Panc1 (cell line): ENCODE measurements around the gene PPP1R3F. TPM values are rescaled to one million over a fixed set of nuclear protein-coding genes. Genes with fewer than 3 reads are reported as not detected.

Source experiments
- ATAC-seq: fragments of 200-7000 bp; cut with Tn5 transposase; 2 replicates; pipeline ENCODE4 v1.9.1; 2020; ENCODE audit warnings: mild to moderate bottlenecking, moderate library complexity
- BruUV-seq: library from RNA; stranded (reverse); fragments of 400-500 nt; replicated peaks from 2 replicates; lab custom pipeline; 2021; lab: Mats Ljungman, UMichigan
- CTCF ChIA-PET: fragments of 300-600 bp; sonication (Branson Sonifier 250); formaldehyde crosslinking; loops from one replicate; lab custom pipeline; 2022; ENCODE audit warnings: antibody characterized with exemption; lab: Charles Lee
- POLR2A ChIA-PET: fragments of 300-600 bp; sonication (Branson Sonifier 250); formaldehyde crosslinking; loops from one replicate; lab custom pipeline; 2022; ENCODE audit warnings: antibody characterized with exemption; lab: Charles Lee
- DNase-seq: peaks from one replicate; pipeline ENCODE4 v3.0.0-alpha.2; 2010; ENCODE audit warnings: low read depth, low spot score
- H3K27ac ChIP-seq: 2 replicates; pipeline ENCODE4 v1.5.1; 2011; ENCODE audit warnings: mild to moderate bottlenecking, low read length, inconsistent platforms
- H3K27me3 ChIP-seq: fragments of 200-500 bp; sonication (Bioruptor generic); 2 replicates; pipeline ENCODE4 v1.6.0; 2014; ENCODE audit warnings: low read length, inconsistent platforms; ENCODE audit not compliant: control insufficient read depth, insufficient read depth
- H3K36me3 ChIP-seq: fragments of 200-500 bp; sonication (Bioruptor generic); 2 replicates; pipeline ENCODE4 v1.5.1; 2014; ENCODE audit warnings: inconsistent platforms, mild to moderate bottlenecking, low read length, moderate library complexity; ENCODE audit not compliant: control insufficient read depth, insufficient read depth
- H3K4me1 ChIP-seq: 2 replicates; pipeline ENCODE4 v1.5.1; 2011; ENCODE audit warnings: inconsistent platforms, mild to moderate bottlenecking, low read length, moderate library complexity; ENCODE audit not compliant: control insufficient read depth, insufficient read depth
- H3K4me3 ChIP-seq, 2 experiments: 2 replicates each; pipeline ENCODE4 v1.5.1; 2011 to 2012; ENCODE audit warnings: low read depth in 2 of 2, low read length in 2 of 2, mild to moderate bottlenecking in 2 of 2, inconsistent platforms in 1 of 2, moderate library complexity in 1 of 2
- H3K9me3 ChIP-seq: fragments of 200-500 bp; sonication (Bioruptor generic); 2 replicates; pipeline ENCODE4 v1.5.1; 2014; ENCODE audit warnings: low read depth, mild to moderate bottlenecking, inconsistent platforms, low read length, moderate library complexity; ENCODE audit not compliant: control insufficient read depth, insufficient read depth
- CTCF ChIP-seq: fragments of 450-650 bp; IDR thresholded peaks from 2 replicates; pipeline ENCODE4 v1.5.1; 2017; ENCODE audit warnings: mild to moderate bottlenecking
- POLR2AphosphoS5 ChIP-seq: IDR thresholded peaks from 2 replicates; pipeline ENCODE4 v1.6.1; 2012; ENCODE audit warnings: mild to moderate bottlenecking, low read depth, low read length, moderate library complexity
- REST ChIP-seq, 2 experiments: IDR thresholded peaks; 2 replicates each; pipeline ENCODE4 v1.6.1; 2011 to 2012; ENCODE audit warnings: low read depth in 2 of 2, control low read depth in 1 of 2, low read length in 1 of 2, mild to moderate bottlenecking in 1 of 2, moderate library complexity in 1 of 2; ENCODE audit not compliant: insufficient read depth in 1 of 2
- SIN3A ChIP-seq: IDR thresholded peaks from 2 replicates; pipeline ENCODE4 v1.6.1; 2012; ENCODE audit warnings: low read depth, mild to moderate bottlenecking, low read length, moderate library complexity, borderline replicate concordance; ENCODE audit not compliant: insufficient read depth
- TCF7L2 ChIP-seq: IDR thresholded peaks from 2 replicates; pipeline ENCODE4 v1.6.1; 2011; ENCODE audit warnings: mild to moderate bottlenecking, low read depth, low read length, inconsistent platforms
- in situ Hi-C: cut with HindIII; loops from 2 replicates; pipeline ENCODE4 v1.10.0; 2016; ENCODE audit warnings: low sequenced_read_pairs, low pct_unique_long_range_greater_than_20kb
- intact Hi-C: fragments of 100-400 bp; cut with micrococcal nuclease; formaldehyde crosslinking; loops from one replicate; pipeline ENCODE4 v1.10.0; 2022; ENCODE audit not compliant: unreplicated experiment
- total RNA-seq: library from RNA; stranded (reverse); gene quantifications from one replicate; pipeline ENCODE4 v1.2.1, GENCODE V29; 2021; ENCODE audit not compliant: unreplicated experiment

Gene PPP1R3F
- total RNA-seq, 1 experiment from 2014 or later, result 8.3 TPM

GRCh38 chrX:49220100-49220499, 49.5 kb upstream of the PPP1R3F start (continued):
- no peak for TF ChIP-seq SIN3A

- Histone ChIP-seq H3K27me3 (no peaks in the 10 kb centered on the region), H3K4me3 (no peak overlapping the region), H3K36me3 (no peaks in the 10 kb centered on the region), H3K4me1 (no peaks in the 10 kb centered on the region), H3K9me3 (no peaks in the 10 kb centered on the region), H3K27ac (no peak overlapping the region)
- in situ Hi-C loops, result no loop called here
- TF ChIP-seq REST (IDR thresholded peaks at IDR 0.05; ENCODE audit: insufficient read depth in 1 of 2, low read depth in 2 of 2, low read length in 1 of 2) (no peak), CTCF (no peak), POLR2AphosphoS5 (no peak), SIN3A (no peak), TCF7L2 (no peak)
- CTCF ChIA-PET, result no interaction called here
- no TSS peak for BruUV-seq
- POLR2A ChIA-PET, result interaction anchor here (0.6 kb wide), 1 partner anchor 115 kb away, joined by 3 read pairs; no protein-coding TSS in a partner anchor
- intact Hi-C loops, result no loop called here
- no peak for ATAC-seq
- DNase-seq, result no peak
Measured at GRCh38 chrX:49221868-49222267, 47.7 kb upstream of the PPP1R3F start.

GRCh38 chrX:49225858-49226257, 43.7 kb upstream of the PPP1R3F start:
- H3K4me3 ChIP-seq, result no peak overlapping the region
- H3K4me1 ChIP-seq, result no peaks in the 10 kb centered on the region
- no TSS peak for BruUV-seq
- ChIA-PET CTCF (no interaction called here), POLR2A (no interaction called here)
- H3K9me3 ChIP-seq, result no peaks in the 10 kb centered on the region
- no peaks in the 10 kb centered on the region for H3K36me3 ChIP-seq
- in situ Hi-C loops (no loop called here), intact Hi-C loops (no loop called here)
- ATAC-seq (no peak), DNase-seq (no peak)
- no peaks in the 10 kb centered on the region for H3K27me3 ChIP-seq
- H3K27ac ChIP-seq, result no peak overlapping the region
- no peak for TF ChIP-seq CTCF
- TF ChIP-seq SIN3A, result no peak
- no peak for TF ChIP-seq TCF7L2
- no peak for TF ChIP-seq REST (IDR thresholded peaks at IDR 0.05; ENCODE audit: insufficient read depth in 1 of 2, low read depth in 2 of 2, low read length in 1 of 2)
- TF ChIP-seq POLR2AphosphoS5, result no peak
